HG02623 (cell line): Measurements from ENCODE around the gene MEGF11.

ENCODE experiments used
- ATAC-seq: cut with Tn5 transposase; IDR thresholded peaks from one replicate; pipeline ENCODE4 v1.9.1; 2021; ENCODE audit warnings: moderate library complexity; ENCODE audit not compliant: unreplicated experiment

MEGF11 gene

GRCh38 chr15:66097151-66098021, 156.2 kb downstream of the MEGF11 start:
- ATAC-seq, result no peak

GRCh38 chr15:66096688-66097058, 156.9 kb downstream of the MEGF11 start:
- no peak for ATAC-seq

- no peak for ATAC-seq
Measured at GRCh38 chr15:66095871-66096687, 157.5 kb downstream of the MEGF11 start.

GRCh38 chr15:66094331-66094730, 159.2 kb downstream of the MEGF11 start:
- no peak for ATAC-seq

- no peak for ATAC-seq
Measured at GRCh38 chr15:66092053-66093016, 161.2 kb downstream of the MEGF11 start.

- no peak for ATAC-seq
Measured at GRCh38 chr15:66089509-66089908, 164.0 kb downstream of the MEGF11 start.

- no peak for ATAC-seq
Measured at GRCh38 chr15:66089049-66089448, 164.5 kb downstream of the MEGF11 start.

GRCh38 chr15:66085128-66085527, 168.4 kb downstream of the MEGF11 start:
- ATAC-seq, result no peak

GRCh38 chr15:66084704-66085103, 168.8 kb downstream of the MEGF11 start:
- no peak for ATAC-seq

GRCh38 chr15:66080717-66081398, 172.7 kb downstream of the MEGF11 start:
- ATAC-seq, result no peak

GRCh38 chr15:66078929-66079275, 174.6 kb downstream of the MEGF11 start:
- ATAC-seq, result no peak

GRCh38 chr15:66078196-66078928, 175.2 kb downstream of the MEGF11 start:
- no peak for ATAC-seq

GRCh38 chr15:66077320-66077663, 176.3 kb downstream of the MEGF11 start:
- no peak for ATAC-seq

GRCh38 chr15:66076591-66077319, 176.8 kb downstream of the MEGF11 start:
- no peak for ATAC-seq

- no peak for ATAC-seq
Measured at GRCh38 chr15:66075947-66076346, 177.6 kb downstream of the MEGF11 start.

GRCh38 chr15:66072616-66073361, 180.8 kb downstream of the MEGF11 start:
- ATAC-seq, result no peak

- ATAC-seq, result no peak
Measured at GRCh38 chr15:66071921-66072295, 181.6 kb downstream of the MEGF11 start.

GRCh38 chr15:66071160-66071920, 182.2 kb downstream of the MEGF11 start:
- no peak for ATAC-seq
